DMS114 treated with DMSO at 0.1 percent for 48 hours (cell line): ENCODE measurements around the gene MYO18B.

Source experiments
- DNase-seq: peaks from one replicate; lab custom pipeline; 2025; ENCODE audit not compliant: unreplicated experiment; lab: John Stamatoyannopoulos, UW

MYO18B gene

DNA sequence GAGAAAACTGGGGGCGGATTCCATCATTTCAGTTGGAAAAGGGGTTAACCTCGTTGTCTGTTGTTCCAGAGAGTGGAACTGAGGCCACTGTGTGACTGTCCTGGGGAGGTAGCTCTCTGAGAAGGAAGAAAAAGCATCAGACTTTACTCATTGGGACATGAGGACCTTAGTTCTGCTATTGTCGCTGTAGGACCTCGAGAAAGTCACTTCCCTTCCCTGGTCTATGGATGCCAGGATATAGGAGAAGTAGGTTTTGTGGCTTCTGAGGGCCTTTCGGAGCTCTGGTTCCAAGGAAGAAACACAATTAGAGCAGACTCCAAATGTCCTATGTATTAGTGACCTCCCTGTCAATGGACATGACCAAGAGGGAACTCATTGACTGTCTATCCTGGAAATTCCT is 6.2 kb downstream of the MYO18B start:
- DNase-seq = no peak

DNA sequence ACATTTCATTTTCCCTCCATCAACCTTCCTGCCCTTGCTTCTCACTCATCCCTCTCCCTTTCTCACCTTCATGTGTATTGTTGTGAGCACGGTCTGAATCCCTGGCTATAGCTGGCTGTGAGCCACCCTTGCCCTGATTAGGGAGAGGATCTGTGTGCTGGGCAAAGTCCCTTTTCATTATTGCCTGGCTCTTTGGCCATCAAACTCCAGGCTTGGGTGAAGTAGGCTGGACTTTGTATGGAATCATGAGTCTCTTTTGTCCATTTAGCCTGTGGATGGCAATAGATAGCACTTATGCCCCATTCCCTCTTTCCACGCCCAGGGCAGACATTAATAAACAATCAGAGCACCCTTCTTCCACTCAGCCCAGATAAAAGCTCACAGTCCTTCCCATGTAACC is 6.7 kb downstream of the MYO18B start:
- no peak for DNase-seq

DNA sequence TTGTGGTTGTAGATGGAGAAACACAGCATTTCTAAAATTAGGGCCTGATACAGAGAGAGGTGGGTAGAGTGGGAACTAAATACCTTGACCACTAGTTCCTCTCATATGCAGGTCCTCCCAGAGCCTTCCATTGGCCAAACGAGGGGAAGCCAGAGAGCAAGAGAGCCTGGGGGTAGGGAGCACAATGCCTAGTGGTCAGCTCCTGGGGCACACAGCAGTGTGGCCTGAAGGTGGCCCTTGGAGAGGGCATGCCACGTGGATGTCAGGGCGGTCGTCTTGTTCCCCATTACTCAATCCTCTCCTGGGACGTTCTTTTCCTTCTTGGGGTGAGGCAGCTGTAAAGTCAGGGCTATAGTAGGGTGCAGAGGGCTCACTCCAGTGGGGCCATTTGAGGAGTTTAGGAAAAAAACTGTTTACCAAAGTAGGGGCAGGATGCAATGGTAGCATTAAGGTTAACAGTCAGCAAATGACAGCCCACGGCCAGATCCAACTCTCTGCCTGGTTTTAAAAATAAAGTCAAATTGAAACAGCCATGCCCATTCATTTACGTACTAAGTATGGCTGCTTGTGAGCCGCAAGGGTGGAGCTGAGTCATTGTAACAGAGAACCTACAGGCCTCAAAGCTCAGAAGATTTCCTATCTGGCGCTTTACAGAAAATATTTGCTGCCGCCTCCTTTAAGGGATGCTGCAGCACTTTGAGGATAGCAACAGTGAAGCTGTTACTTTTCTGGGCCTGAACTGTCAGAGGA is 7.6 kb downstream of the MYO18B start:
- DNase-seq = no peak

DNA sequence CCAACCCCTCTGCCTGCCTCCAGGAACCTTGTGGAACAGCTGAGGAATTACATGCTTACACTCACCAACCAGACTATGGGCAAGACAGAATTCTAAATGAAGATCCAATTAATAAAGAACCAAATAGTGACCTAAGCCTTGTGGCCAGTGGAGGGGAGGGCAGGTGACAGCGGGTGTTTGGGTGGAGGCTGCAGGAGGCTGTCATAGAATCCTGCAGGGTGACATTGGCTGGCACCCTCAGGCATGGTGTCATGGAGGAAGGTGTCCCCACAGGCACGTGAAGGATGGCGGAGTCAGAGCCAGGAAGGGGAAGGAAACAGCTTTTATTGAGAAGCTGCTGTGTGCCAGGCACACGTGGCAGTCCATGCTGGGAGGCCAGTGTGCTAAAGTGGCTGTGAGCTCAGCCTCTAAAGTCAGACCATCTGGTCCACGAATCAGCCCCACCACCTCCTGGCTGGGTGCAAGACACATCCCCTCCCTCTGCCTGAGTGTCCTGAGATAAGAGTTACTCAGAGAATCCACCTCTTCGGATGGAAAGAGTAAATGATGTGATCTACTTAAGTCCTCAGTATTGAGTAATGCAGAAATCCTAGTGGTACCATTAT is 8.7 kb downstream of the MYO18B start:
- DNase-seq = no peak

DNA sequence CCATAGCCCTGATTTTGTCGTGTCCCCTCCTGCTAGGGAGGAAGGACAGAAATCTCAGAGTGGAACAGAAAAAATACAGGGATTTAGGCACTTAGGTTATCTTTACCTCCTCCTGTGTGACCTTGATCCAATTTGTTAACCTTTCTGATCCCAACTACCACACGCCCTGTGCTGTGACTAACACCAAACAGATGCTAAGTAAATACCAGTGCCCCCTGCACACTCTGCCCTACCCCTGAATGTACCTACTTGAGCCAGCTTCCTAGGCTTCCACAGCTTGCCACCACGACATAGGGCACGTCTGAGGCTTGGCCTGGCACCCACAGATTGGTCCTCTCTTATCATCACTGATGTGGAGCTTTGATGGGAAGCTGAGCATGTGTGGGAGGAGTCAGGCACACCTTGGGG is 9.2 kb downstream of the MYO18B start:
- DNase-seq = no peak

DNA sequence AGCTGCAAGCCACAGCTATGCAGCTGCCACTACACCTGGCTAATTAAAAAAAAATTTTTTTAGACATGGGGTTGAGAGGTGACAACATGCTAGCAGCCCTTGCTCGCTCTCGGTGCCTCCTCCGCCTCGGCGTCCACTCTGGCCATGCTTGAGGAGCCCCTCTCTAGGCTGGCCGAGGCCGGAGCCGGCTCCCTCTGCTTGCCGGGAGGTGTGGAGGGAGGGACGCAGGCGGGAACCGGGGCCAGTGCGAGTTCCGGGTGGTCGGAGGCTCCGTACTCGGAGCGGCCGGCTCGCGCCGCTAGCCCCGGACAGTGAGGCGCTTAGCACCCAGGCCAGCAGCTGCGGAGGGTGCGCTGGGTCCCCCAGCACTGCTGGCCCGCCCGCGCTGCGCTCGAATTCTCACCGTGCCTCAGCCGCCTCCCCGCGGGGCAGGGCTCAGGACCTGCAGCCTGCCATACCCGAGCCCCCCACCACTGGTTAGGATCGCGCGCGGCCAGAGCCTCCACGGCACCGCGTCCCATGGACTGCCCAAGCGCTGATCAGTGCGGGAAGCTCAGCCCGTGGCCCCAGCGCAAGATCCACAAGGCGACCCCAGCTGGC is 10.7 kb downstream of the MYO18B start:
- DNase-seq = no peak

DNA sequence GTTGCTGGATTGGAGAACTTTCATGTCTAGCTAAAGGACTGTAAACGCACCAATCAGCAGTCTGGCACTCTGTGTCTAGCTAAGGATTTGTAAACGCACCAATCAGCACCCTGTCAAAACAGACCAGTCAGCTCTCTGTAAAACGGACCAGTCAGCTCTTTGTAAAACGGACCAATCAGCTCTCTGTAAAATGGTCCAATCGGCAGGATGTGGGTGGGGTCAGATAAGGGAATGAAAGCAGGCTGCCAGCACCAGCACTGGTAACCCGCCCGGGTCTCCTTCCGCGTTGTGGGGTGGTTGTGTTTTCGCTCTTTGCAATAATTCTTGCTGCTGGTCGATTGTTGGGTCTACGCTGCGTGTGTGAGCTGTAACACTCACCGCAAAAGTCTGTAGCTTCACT is 11.3 kb downstream of the MYO18B start:
- no peak for DNase-seq

DNA sequence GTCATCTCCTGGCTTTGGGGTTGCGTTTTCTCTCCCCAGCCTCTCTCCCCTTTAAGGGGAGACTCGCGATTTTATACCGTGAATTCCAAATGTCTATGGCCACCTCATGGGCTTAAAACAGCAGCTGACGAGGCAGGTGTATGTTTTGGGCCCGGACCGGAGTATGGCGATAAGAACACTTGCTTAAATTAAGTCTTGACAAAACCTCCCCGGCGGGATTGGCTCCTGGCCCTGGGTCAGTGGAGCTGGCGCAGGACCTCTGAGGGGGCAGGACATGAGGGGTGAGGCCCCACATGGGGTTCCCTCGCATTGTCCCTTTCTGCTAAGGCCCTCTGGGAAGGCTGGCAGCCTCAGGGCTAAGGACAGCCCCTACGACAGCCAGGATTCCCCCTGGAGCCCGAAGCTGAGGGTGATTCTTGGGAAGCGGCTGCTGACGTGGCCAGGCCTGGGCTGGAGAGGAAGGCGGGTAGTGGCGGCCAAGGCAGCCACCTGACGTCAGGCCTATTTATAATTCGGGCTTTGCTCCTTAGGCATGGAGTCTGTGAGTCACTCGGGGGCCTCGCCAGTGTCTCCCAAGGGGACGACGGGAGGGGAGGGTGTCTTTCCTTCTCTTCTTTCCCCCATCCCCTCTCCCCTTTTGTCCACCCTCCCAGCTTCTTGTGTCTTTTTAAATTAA is 12.7 kb downstream of the MYO18B start:
- no peak for DNase-seq

DNA sequence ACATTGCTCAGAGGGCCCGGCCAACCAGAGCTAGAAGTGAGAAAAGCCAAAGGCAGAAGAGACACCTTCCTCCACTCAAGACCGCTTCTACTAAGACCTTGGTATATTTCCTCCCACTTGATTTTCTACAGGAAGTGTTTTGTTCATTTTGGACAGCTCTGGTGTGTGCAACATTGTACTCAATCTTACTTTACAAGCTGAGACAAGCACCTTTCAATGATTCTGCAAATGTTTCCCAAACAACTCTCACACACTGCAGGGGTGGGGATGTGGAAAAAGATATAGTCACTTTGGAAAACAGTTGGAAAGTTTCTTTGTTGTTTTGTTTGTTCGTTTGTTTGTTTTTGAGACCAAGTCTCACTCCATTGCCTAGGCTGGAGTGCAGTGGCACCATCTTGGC is 15.7 kb downstream of the MYO18B start:
- no peak for DNase-seq

DNA sequence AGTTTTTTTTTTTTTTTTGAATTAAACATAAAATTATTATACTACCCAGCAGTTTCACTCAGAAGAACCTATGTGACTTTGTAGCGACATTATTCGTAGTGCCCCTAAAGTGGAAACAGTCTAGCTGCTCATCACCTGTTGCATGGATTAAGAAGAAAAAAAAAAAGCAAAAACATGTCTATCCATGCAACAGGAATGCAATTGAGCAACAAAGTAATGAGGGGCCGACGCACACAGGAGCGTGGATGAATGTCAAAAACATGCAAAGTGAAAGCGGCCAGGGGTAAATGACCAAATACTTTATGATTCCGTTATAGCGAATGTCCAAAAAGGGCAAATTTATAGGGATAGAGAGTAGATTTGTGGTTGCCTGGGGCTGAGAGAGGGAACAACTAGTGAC is 16.3 kb downstream of the MYO18B start:
- no peak for DNase-seq

DNA sequence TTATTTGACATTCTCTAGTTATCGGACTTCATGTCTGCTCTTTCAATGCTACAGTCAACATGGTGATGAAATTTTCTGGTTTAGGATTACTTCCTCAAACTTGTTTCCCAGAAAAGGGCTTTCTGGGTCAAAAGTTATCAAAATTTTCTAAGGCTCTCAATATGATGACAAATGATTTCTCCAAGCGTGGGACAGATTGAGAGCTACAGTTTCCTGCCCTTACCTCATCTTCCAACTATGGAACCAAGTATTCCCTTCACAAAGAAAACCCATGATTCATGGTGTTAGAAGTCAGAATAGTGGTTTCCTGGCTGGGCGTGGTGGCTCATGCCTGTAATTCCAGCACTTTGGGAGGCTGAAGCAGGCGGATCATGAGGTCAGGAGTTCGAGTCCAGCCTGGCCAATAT is 17.8 kb downstream of the MYO18B start:
- DNase-seq = no peak

DNA sequence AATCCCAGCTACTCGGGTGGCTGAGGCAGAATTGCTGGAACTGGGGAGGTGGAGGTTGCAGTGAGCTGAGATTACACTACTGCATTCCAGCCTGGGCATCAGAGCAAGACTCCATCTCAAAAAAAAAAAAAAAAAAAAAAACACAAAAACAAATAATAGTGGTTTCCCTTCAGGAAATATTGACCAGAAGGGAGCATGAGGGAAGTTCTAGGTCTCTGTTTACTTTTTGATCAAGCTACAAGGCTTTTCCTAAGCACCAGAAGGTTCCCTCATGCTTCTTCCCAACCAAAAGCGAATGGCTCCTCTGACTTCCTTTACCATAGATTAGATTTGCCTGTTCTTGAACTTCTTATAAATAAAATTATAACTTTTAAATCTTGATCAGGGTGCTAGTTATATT is 18.3 kb downstream of the MYO18B start:
- DNase-seq = no peak

DNA sequence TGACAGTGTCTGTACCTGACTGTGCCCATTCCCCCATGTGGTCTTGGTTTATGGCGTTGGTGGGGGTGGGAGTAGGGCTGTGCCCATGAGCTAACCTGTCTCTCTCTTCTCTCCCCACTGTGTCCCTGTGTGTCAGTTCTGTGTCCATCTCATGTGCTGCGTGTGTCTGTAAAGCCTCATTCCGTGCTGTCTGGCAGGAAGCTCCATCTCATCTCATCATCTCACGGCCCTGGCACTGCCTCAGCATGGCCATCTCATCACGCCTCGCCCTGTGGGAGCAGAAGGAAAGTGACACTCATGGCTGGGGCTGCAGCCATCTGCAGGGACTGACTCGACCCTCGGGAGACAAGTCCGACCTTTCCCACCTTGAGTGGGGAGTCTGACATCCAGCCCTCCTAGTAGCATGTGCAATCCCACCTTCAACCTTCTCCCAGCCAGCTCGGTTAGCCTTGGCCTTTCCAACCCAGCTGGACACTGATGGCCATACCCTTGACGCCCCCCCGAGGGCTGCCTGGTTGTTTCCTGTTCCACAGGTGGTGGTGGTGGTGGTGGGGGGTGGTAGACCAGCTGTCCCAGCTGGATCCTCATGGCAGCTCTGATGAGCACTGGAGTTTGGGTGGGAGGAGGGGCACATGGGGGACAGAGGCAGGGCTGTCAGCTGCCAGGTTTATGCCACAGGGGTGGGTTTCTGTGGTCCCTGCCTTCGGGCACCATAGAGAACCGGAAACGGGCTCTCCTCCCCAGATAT is 19.0 kb downstream of the MYO18B start:
- DNase-seq = no peak

DNA sequence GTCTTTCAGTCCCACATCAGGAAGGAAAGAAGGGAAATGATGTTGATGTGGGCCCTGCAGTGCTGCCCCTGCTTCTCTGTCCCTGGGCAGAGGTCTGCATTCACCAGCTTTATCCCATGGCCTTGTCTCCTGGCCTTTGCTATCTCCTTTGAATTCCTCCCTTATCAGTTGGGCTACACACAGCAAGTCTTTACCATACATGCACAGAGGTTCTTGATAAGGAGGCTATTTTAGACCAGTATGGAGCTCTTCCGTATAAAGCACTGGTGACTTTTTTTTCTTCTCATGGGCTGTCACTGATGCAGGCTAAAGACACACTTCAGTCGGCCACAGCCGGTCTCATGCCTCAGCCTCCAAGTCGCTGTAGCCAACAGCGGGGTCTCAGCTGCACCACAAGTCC is 20.2 kb downstream of the MYO18B start:
- DNase-seq = no peak

DNA sequence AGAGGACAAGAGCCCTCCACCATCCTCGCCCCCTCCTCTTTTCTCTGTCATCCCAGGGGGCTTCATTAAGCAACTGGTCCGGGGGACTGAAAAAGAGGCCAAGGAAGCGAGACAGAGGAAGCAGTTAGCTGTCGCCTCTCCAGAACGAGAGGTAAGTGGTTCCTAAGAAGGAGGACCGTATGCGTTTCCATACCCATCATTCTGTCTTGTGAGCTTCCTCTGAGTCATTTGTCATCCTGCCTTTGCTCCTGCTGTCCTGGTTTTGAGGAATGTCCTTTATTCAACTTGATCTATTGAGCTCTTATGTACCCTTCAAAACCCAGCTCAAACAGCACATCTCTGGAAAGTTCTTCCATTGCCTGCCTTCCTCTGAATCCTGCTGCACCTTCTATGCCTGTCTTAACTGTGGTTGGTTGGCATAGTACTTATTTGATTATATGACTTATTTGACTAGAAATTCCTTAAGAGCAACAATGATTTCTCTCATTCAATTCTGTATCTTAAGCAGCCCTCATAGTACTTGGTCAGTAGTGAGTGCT is 21.3 kb downstream of the MYO18B start:
- DNase-seq = no peak

DNA sequence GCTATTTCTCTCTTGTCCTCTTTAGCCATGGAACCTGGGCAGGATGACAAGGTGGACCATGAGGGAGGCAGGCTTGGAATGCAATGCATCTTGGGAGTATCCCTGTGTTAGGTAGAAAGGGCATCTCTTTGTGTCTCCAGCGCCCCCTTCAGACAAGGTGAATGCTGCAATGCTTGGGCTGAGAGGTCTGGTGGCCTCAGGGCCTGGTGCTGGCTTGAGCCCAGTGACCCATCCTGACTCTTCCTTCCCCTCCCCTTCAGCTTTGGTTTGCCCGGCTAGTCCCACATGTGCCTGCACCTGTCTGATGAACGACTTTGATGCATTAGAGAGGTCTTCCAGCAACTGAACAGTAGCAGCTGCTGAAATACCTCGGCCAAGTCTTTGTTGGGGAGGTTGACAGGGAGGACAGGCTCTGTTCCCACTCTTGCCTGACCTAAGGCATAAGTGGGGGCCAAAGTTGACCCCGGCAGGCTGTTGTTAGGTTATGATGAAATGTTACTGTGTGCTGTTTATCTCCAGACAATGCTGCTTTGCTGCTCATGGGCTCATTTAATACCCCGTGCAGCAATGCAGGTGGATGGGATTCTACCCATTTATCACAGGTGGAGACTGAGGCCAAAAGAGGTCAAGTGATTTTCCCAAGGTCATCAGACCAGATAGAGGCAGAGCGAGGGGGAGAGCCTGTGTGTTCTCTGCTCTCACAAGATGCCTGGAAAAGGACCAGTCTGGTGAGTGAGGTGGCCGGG is 22.5 kb downstream of the MYO18B start:
- DNase-seq = no peak

DNA sequence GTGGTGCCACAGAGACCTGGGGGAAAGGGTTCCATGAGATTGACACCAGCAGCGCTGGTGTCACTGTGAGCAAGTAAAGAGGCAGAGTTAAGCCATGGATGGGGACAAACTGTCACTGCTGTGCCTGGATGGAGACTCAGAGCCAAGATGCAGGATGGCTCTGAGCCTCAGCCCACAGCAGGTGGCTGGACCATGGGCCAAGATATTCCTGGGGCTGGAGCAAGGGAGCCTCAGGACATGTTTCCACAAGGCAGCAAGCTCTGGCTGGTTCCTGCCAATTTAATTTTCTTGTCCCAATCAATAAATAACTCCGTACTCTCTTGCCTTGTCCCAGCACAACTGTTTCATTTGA is 23.0 kb downstream of the MYO18B start:
- no peak for DNase-seq

DNA sequence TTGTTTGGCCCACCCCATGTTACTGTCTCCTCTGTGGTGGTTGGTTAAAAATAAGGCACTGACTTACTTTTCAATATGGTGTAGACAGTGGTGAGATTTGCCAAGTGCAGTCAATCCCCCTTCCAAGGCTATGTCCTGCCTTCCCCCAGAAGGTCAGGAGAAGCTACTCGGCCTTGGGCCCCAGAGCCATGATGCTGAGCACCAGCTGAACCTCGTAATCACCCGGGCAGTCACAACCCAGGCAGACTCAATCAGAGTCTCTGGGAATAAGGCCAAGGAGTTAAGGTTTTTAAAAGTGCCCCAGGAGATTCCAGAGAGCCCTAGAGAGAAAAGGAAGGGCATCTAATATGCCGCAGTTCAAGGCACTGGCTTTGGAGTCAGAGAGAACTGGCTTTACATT is 23.8 kb downstream of the MYO18B start:
- DNase-seq = no peak

DNA sequence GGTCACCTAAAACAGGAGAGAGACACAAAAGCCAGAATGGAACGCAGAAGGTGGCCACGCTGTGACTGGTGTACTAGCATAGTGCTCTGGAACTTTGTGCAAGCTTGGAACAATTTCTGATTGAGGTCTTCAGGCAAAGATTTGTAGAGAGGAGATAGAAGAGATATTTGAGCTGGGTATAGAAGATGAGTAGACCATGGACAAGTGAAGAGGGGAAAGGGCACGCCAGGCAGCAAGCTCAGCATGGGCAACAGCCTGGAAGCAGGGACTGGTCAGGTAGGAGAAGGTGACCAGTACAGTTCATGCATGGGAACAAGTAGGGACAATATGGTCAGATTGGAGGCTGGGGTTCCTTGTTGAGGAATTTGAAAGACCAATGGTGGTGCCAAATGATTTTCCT is 24.4 kb downstream of the MYO18B start:
- DNase-seq = no peak

DNA sequence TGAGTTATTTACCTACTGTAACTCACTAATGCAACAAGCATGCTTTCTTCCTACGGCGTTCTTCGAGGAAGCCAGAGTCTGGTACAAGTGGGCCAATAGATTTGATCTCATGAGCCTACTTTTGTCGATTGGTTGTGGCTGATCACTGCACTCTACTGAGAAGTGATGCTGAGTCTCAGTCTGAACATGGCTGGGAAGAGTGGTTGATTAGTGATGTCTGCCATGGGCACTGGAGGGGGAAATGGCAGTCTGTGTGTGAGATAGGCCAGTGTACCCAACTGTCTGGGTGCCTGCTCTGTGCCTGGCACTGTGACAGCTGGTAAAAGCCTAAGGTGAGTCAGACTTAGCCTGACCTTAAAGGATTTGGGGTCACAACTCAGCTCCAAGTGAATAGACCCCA is 28.3 kb downstream of the MYO18B start:
- DNase-seq = no peak

DNA sequence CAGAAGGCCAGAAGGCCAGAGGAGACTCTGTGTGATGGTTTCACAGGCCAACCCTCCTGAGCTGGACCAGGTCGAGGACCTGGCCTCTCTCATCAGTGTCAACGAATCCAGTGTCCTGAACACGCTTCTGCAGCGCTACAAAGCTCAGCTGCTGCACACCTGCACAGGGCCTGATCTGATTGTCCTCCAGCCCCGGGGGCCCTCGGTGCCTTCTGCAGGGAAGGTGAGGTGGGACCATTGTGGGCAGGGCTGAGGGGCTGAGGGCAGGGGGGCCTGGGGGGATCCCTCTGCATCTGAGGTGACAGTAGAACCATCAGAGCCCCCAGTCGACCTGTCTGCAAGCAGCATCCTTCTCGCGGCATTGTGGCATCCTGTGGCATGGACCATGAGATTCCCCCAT is 30.3 kb downstream of the MYO18B start:
- no peak for DNase-seq
